Measurements from ENCODE around the gene PEAK1. TPM values are rescaled to one million over a fixed set of nuclear protein-coding genes. Genes with fewer than 3 reads are reported as not detected.

The PEAK1 gene
- total and polyA plus RNA-seq, 2 donors (not counting 3 experiments of a cell fraction or from before 2014, with no cell fraction given) = 17.9 to 91.9 TPM

DNA sequence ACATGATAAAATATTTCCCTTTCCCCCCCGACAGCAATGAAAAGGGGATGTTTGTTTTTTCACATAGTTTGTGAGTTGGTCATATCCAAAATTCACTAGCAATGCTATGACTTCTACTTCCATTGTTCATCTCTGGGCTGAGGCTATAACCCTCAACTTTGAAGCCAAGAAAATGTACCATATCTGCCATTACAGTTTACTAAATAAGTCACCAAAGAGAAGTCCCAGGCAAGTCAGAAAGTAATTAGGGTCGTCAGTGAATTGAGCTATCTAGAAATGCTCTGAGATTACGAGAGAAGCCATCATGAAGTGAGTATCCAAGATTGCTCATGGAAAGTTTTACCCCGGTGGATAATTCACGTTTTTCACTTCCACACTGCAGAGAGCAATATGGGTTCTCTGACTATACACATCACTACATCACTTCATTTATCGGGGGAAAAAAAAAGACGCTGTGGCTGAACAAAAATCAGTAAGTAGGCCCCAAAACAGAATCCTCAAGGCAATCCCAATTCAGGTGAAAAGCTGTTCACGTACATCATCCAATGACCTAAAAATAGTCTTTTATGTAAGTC, 1.4 kb downstream of the PEAK1 start:
- intact Hi-C loops (cut with micrococcal nuclease) (loop anchor here (1.0 to 5.0 kb wide), 2 partner anchors 51 to 299 kb away; no protein-coding TSS in a partner anchor), dilution Hi-C loops (cut with MboI; ENCODE audit: extremely low pct_ligation_motif_present, low sequenced_read_pairs) (no loop called here)
- H3K4me1 ChIP-seq (ENCODE audit: control insufficient read depth, extremely low read depth, insufficient read depth, low read length) = peaks cover 43% of the 10 kb centered on the region
- no peaks in the 10 kb centered on the region for H3K9me3 ChIP-seq (replicated peaks; ENCODE audit: control insufficient read depth, insufficient read depth, low read length)
- ChIA-PET CTCF (interaction anchor here (1.1 to 4.7 kb wide), 9 partner anchors 40 to 299 kb away, joined by 3 to 39 read pairs (median 9); no protein-coding TSS in a partner anchor), POLR2A (interaction anchor here (0.6 to 1.2 kb wide), 2 partner anchors 79 to 328 kb away, joined by 3 to 4 read pairs; no protein-coding TSS in a partner anchor)
- peaks cover 14% of the 10 kb centered on the region for H4K20me1 ChIP-seq (replicated peaks; ENCODE audit: control insufficient read depth, extremely low read depth, insufficient read depth, low read length)
- peak; percentile 70 for FAIRE-seq
- no peaks in the 10 kb centered on the region for H3K27me3 ChIP-seq (ENCODE audit: control insufficient read depth in 2 of 2, insufficient read depth in 2 of 2, low read length in 2 of 2)
- H3K36me3 ChIP-seq (ENCODE audit: control insufficient read depth in 2 of 2, extremely low read depth in 1 of 2, insufficient read depth in 2 of 2, low read length in 2 of 2) = no peaks in the 10 kb centered on the region
- H3K79me2 ChIP-seq (ENCODE audit: control insufficient read depth, insufficient read depth, low read length) = peaks cover 79% of the 10 kb centered on the region
- H2AFZ ChIP-seq (ENCODE audit: low read depth, low read length) = no peak overlapping the region
- H3K4me3 ChIP-seq (replicated peaks in 1 of 3; ENCODE audit: insufficient read depth in 1 of 3, low read depth in 1 of 3, low read length in 3 of 3) = peak overlapping the region; percentile 79 to 99 (median 95)
- H3K9ac ChIP-seq (replicated peaks; ENCODE audit: extremely low read depth, insufficient read depth, low read length) = peak overlapping the region; percentile 99
- H3K4me2 ChIP-seq (ENCODE audit: insufficient read depth, low read length) = peak overlapping the region; percentile 98
- TSS peak; percentile 54 for BruUV-seq (replicated peaks)
- peak overlapping the region; percentile 93 for H3K27ac ChIP-seq (ENCODE audit: insufficient read depth, low read depth, low read length)
- H3K9me1 ChIP-seq (replicated peaks; ENCODE audit: control insufficient read depth, extremely low read depth, insufficient read depth, low read length) = no peaks in the 10 kb centered on the region
- peak; percentile 63 for DNase-seq (ENCODE audit: low read depth, low spot score)
- TF ChIP-seq GATA2 (IDR thresholded peaks at IDR 0.05; ENCODE audit: insufficient read depth, insufficient read length, low read depth, low read length) = peak; percentile 37
- TF ChIP-seq POLR2AphosphoS5 (IDR thresholded peaks at IDR 0.05; ENCODE audit: insufficient read depth, low read depth, low read length) = no peak
- TF ChIP-seq JUN (IDR thresholded peaks at IDR 0.05; ENCODE audit: borderline replicate concordance, insufficient read depth, insufficient read length, low read depth) = peak; percentile 38
- peak; percentile 23 for TF ChIP-seq FOS (IDR thresholded peaks at IDR 0.05; ENCODE audit: borderline replicate concordance, insufficient read depth, low read length)

GRCh38 chr15:77417602-77418001, 2.3 kb downstream of the PEAK1 start:
- Histone ChIP-seq H3K4me2 (ENCODE audit: insufficient read depth, low read length) (peak overlapping the region; percentile 98), H3K4me3 (replicated peaks in 1 of 3; ENCODE audit: insufficient read depth in 1 of 3, low read depth in 1 of 3, low read length in 3 of 3) (peak overlapping the region in 1 of 3 experiments; percentile 99), H3K9me3 (replicated peaks; ENCODE audit: control insufficient read depth, insufficient read depth, low read length) (no peaks in the 10 kb centered on the region), H2AFZ (ENCODE audit: low read depth, low read length) (no peak overlapping the region), H3K79me2 (ENCODE audit: control insufficient read depth, insufficient read depth, low read length) (peaks cover 81% of the 10 kb centered on the region), H3K27ac (ENCODE audit: insufficient read depth, low read depth, low read length) (peak overlapping the region; percentile 93), H3K27me3 (ENCODE audit: control insufficient read depth in 2 of 2, insufficient read depth in 2 of 2, low read length in 2 of 2) (no peaks in the 10 kb centered on the region), H3K9ac (replicated peaks; ENCODE audit: extremely low read depth, insufficient read depth, low read length) (peak overlapping the region; percentile 99), H3K9me1 (replicated peaks; ENCODE audit: control insufficient read depth, extremely low read depth, insufficient read depth, low read length) (no peaks in the 10 kb centered on the region), H3K36me3 (ENCODE audit: control insufficient read depth in 2 of 2, extremely low read depth in 1 of 2, insufficient read depth in 2 of 2, low read length in 2 of 2) (no peaks in the 10 kb centered on the region), H4K20me1 (replicated peaks; ENCODE audit: control insufficient read depth, extremely low read depth, insufficient read depth, low read length) (peaks cover 18% of the 10 kb centered on the region), H3K4me1 (ENCODE audit: control insufficient read depth, extremely low read depth, insufficient read depth, low read length) (peaks cover 43% of the 10 kb centered on the region)
- BruUV-seq (replicated peaks) = no TSS peak
- CTCF ChIA-PET = interaction anchor here (4.7 kb wide), 1 partner anchor 79 kb away, joined by 34 read pairs; no protein-coding TSS in a partner anchor
- intact Hi-C loops (cut with micrococcal nuclease) (loop anchor here (1.0 to 5.0 kb wide), 2 partner anchors 50 to 298 kb away; no protein-coding TSS in a partner anchor), dilution Hi-C loops (cut with MboI; ENCODE audit: extremely low pct_ligation_motif_present, low sequenced_read_pairs) (no loop called here)
- TF ChIP-seq POLR2A (IDR thresholded peaks at IDR 0.05; ENCODE audit: low read depth, low read length) (no peak), GATA2 (IDR thresholded peaks at IDR 0.05; ENCODE audit: insufficient read depth, insufficient read length, low read depth, low read length) (no peak), POLR2AphosphoS5 (IDR thresholded peaks at IDR 0.05; ENCODE audit: insufficient read depth, low read depth, low read length) (no peak), CTCF (IDR thresholded peaks at IDR 0.05; ENCODE audit: extremely low read depth in 1 of 2, insufficient read depth in 1 of 2, low read depth in 1 of 2, low read length in 2 of 2) (no peak), EZH2 (IDR thresholded peaks at IDR 0.05; ENCODE audit: borderline replicate concordance, low read depth, low read length, severe bottlenecking) (no peak), MYC (IDR thresholded peaks at IDR 0.05; ENCODE audit: low read depth, low read length) (no peak), MAX (IDR thresholded peaks at IDR 0.05; ENCODE audit: insufficient read depth, insufficient read length) (no peak), JUN (IDR thresholded peaks at IDR 0.05; ENCODE audit: borderline replicate concordance, insufficient read depth, insufficient read length, low read depth) (no peak), FOS (IDR thresholded peaks at IDR 0.05; ENCODE audit: borderline replicate concordance, insufficient read depth, low read length) (no peak)
- no peak for FAIRE-seq
- POLR2A ChIA-PET = no interaction called here
- no peak for DNase-seq (ENCODE audit: low read depth, low spot score)
